ENCODE results near the gene SLC22A4.

The SLC22A4 gene

GRCh38 chr5:132344775-132345514 is 50.8 kb downstream of the SLC22A4 start:
- DNase-seq, result no peak

GRCh38 chr5:132353486-132353995 is 59.3 kb downstream of the SLC22A4 start:
- DNase-seq, result no peak

DNA sequence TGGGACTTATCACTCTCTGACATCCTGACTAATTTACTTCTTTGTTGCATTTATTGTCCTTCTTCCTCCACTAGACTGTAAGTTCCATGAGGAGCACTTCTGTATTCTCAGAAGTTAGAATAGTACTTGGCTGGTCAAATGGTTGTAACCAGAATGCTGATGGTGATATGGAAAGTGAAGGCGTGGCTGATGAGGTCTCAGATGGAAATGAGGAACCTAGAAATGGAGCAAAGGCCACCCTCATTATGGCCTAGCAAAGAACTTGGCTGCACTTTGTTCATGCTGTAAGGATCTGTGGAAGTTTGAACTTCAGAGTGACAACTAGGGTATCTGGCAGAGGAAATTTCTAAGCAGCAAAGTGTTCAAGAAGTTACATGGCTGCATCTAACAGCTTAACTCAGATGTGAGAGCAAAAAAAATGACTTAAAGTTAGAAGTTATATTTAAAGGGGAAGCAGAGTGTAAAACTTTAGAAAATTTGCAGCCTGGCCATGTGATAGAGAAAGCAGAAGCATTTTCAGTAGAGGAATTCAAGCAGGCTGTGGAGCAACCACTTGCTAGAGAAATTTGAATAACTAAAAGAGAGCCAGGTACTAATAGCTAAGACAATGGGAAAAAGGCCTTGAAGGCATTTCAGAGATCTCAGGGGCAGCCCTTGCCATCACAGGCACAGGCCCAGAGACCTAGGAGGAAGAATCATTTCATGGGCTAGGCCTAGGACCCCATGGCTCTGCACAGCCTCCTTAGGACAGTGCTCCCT is 60.4 kb downstream of the SLC22A4 start:
- DNase-seq, result no peak

DNA sequence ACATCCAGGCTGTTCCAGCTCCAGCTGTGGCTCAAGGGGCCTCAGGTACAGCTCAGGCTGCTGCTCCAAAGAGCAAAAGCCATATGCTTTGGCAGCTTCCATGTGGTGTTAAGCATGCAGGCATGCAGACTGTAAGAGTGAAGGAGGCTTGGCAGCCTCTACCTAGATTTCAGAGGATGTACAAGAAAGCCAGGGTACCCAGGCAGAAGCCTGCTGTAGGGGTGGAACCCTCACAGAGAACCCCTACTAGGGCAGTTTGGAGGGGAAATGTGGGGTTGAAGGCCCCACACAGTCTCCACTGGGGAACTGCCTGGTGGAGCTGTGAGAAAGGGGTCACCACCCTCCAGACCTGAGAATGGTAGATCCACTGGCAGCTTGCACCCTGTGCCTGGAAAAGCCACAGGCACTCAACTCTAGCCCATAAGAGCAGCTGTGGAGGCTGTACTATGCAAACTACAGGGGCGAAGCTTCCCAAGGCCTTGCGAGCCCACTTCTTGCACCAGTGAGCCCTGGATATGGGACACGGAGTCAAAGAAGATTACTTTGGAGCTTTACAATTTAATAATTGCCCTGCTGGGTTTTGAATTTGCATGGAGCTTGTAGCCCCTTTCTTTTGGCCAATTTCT is 61.1 kb downstream of the SLC22A4 start:
- DNase-seq, result no peak

GRCh38 chr5:132358775-132359174 is 64.6 kb downstream of the SLC22A4 start:
- DNase-seq, result no peak

DNA sequence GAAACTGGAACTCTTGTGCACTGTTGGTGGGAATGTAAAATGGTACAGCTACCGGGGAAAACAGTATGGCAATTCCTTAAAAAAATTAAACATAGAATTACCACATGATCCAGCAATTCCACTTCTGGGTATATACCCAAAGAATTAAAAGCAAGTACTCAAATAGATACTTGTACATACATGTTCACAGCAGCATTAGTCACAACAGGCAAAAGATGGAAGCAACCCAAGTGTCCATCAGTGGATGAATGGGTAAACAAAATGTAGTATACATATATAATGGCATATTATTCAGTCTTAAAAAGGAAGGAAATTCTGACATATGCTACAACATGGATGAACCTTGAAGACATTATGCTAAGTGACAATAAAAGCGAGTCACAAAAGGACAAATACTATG is 67.9 kb downstream of the SLC22A4 start:
- DNase-seq, result no peak

GRCh38 chr5:132363431-132364112 is 69.4 kb downstream of the SLC22A4 start:
- no peak for DNase-seq

DNA sequence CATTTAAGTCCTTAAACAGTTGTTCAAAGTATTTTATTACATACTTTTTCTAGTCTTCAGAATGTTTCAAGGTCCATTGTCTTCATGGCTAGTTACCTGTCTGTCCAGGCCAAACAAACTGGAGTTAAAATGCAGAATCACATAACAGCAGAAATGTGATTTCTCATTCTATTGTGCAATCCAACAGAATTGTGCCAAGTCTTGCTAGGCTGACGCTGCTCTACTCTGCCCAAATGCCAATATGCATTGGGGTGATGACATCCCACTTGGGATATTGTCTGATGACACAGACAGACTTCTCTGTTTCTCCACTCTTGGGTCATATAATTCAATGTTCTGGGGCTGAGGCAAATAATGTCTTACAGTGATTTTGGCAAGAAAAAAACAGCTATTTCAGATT is 70.1 kb downstream of the SLC22A4 start:
- no peak for DNase-seq

- no peak for DNase-seq
Observed at GRCh38 chr5:132365213-132365612, 71.0 kb downstream of the SLC22A4 start.

DNA sequence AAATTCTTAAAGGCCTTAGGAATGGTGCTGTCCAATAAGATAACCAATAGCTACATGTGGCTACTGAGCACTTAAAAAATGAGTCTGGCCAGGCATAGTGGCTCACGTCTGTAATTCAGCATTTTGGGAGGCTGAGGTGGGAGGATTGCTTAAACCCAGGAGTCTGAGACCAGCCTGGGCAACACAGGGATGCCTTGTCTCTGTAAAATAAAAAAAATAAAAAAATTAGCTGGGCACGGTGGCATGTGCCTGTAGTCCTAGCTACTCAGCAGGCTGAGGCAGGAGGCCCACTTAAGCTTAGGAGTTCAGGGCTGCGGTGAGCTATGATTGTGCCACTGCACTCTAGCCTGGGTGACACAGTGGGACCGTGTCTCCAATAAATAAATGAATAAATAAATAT is 74.0 kb downstream of the SLC22A4 start:
- no peak for DNase-seq

- no peak for DNase-seq
Observed at GRCh38 chr5:132369007-132369473, 74.8 kb downstream of the SLC22A4 start.

- DNase-seq, result peak; percentile 52
Observed at GRCh38 chr5:132369474-132370180, 75.4 kb downstream of the SLC22A4 start, which contains the start of gene SLC22A5. Gene SLC22A5, plus strand, starts transcription at chr5:132369710. Its CDS starts 263 bp downstream, at chr5:132369973.

DNA sequence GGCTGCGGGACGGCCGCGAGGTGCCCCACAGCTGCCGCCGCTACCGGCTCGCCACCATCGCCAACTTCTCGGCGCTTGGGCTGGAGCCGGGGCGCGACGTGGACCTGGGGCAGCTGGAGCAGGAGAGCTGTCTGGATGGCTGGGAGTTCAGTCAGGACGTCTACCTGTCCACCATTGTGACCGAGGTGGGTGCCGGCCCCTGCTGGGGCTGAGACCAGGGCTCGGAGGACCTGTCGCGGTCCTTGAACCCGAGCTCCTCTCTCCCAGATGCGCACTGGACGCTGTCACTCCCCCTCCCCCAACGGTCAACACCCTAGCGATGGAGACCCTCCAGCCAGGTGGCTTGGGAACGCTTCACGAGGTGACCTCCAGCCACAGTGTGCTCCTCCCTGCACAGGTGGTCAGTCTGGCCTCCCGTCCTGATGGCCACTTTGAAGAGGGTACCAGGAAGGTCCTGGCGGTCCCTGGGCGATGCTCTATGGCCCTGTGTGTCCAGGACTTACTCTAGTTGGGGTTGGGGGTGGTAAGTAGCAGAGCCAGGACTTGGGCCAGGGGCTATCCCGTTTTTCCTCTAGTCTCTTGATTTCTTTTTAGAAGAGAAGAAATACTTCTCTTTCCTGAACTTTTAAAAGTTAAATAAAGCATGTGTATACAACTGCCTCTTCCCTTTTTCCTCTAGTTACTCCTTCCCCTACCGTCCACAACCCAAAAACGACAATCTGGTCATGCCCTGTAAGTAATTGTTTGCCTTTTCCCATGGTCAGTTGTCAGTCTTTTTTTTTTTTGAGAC is 76.2 kb downstream of the SLC22A4 start:
- no peak for DNase-seq

- no peak for DNase-seq
Observed at GRCh38 chr5:132370971-132371602, 76.9 kb downstream of the SLC22A4 start.

- no peak for DNase-seq
Observed at GRCh38 chr5:132371603-132371994, 77.4 kb downstream of the SLC22A4 start.

- DNase-seq, result no peak
Observed at GRCh38 chr5:132372127-132372526, 77.9 kb downstream of the SLC22A4 start.

- DNase-seq, result no peak
Observed at GRCh38 chr5:132372542-132372941, 78.3 kb downstream of the SLC22A4 start.

DNA sequence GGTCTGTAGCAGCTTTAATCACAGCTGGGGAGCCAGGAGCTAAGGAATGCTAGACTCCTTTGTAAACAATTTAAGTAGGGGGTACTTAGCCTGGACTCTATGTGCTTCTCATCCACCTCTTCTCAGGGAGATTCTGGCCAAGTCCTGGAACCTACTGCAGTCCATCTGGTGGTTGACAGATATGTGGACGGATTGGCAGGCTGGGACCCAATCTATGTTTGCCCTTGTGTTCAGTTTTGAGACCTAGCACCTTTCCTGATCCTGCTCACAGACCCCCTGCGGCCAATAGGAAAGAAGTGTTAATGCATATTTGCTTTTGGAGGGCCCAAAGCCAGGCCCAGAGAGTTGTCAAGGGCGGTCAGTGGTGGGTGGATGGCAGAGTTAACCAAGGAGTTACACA is 81.8 kb downstream of the SLC22A4 start:
- DNase-seq, result no peak

- no peak for DNase-seq
Observed at GRCh38 chr5:132376694-132377641, 82.8 kb downstream of the SLC22A4 start.

- no peak for DNase-seq
Observed at GRCh38 chr5:132377738-132378137, 83.5 kb downstream of the SLC22A4 start.
